Spleen (tissue), 11 donors: ENCODE data around the gene INSR. TPM values are rescaled to one million over a fixed set of nuclear protein-coding genes. Genes with fewer than 3 reads are reported as not detected.

Experiments used
- DNase-seq: peaks from one replicate; pipeline ENCODE4 v3.0.0-alpha.2; 2020
- H3K27ac ChIP-seq, 8 donors: fragments of 200-600 bp; sonication (generic) in 7 of 8; 1 replicate in 4 of 8; 2 replicates in 4 of 8; pipeline versions ENCODE4 v1.5.0 to v1.8.0; 2016 to 2021; ENCODE audit warnings: inconsistent platforms in 4 of 8, mild to moderate bottlenecking in 4 of 8, moderate library complexity in 1 of 8
- H3K27me3 ChIP-seq, 7 donors: fragments of 200-600 bp; sonication (generic) in 6 of 7; replicated peaks in 1 of 7; 1 replicate in 4 of 7; 2 replicates in 3 of 7; pipeline versions ENCODE4 v1.5.0 to v1.8.0; 2016 to 2021; ENCODE audit warnings: inconsistent platforms in 3 of 7, mild to moderate bottlenecking in 1 of 7
- H3K36me3 ChIP-seq, 6 donors: fragments of 200-600 bp; sonication (generic) in 5 of 6; 1 replicate in 4 of 6; 2 replicates in 2 of 6; pipeline versions ENCODE4 v1.5.0 to v1.8.0; 2016 to 2021; ENCODE audit warnings: inconsistent platforms in 2 of 6
- H3K4me1 ChIP-seq, 6 donors: fragments of 200-600 bp; sonication (generic) in 5 of 6; 1 replicate in 3 of 6; 2 replicates in 3 of 6; pipeline versions ENCODE4 v1.5.0 to v1.8.0; 2016 to 2021; ENCODE audit warnings: inconsistent platforms in 3 of 6
- H3K4me3 ChIP-seq, 8 donors: fragments of 200-600 bp; sonication (generic) in 7 of 8; 1 replicate in 4 of 8; 2 replicates in 4 of 8; pipeline versions ENCODE4 v1.5.0 to v1.8.0; 2016 to 2021; ENCODE audit warnings: inconsistent platforms in 4 of 8, mild to moderate bottlenecking in 4 of 8, moderate library complexity in 2 of 8
- H3K9me3 ChIP-seq, 8 donors: fragments of 200-600 bp; sonication (generic) in 7 of 8; 1 replicate in 4 of 8; 2 replicates in 4 of 8; pipeline versions ENCODE4 v1.5.0 to v1.8.0; 2016 to 2021; ENCODE audit warnings: inconsistent platforms in 4 of 8
- POLR2A ChIP-seq, 3 donors: fragments of 450-650 bp; IDR thresholded peaks; one replicate each; pipeline ENCODE4 v1.5.1; 2017; ENCODE audit warnings: antibody characterized with exemption in 3 of 3, mild to moderate bottlenecking in 1 of 3
- POLR2AphosphoS5 ChIP-seq, 3 donors: sonication (generic); formaldehyde crosslinking; IDR thresholded peaks; one replicate each; pipeline ENCODE4 v1.5.1; 2017; ENCODE audit warnings: antibody characterized with exemption in 3 of 3
- WGBS, 5 donors: extraction: QIAGEN DNeasy Blood & Tissue Kit in 3 of 5; methylation state at CpG; one replicate each; pipeline versions ENCODE4 v1.1.5 to v1.1.7; 2013 to 2018; 5-methylcytosine and 5-hydroxymethylcytosine counted together
- intact Hi-C: fragments of 100-400 bp; cut with DNase I; formaldehyde crosslinking; loops from one replicate; pipeline ENCODE4 v1.15.0; 2023; ENCODE audit warnings: low total_unique reads
- polyA plus RNA-seq, 3 donors: library from polyadenylated mRNA; stranded (reverse); fragments of 200-250 nt; gene quantifications; one replicate each; pipeline ENCODE4 v1.2.1, GENCODE V29; 2013
- total RNA-seq, 7 donors: library from RNA; depleted of rRNA in 3 of 7; stranded (reverse); fragments of >200 nt in 3 of 7; fragmentation: NEBNext Ultra II Directional in 4 of 7; extraction: Animal tissue kit (Norgen Biotek cat#: 25700) in 4 of 7; gene quantifications; one replicate each; pipeline versions ENCODE4 v1.1.0 to v1.2.1, GENCODE V29; 2016 to 2021
- TF ChIP-seq, protein P1 (sequence below), 11 experiments: fragments of 200-600 bp in 7 of 11; fragments of 450-650 bp in 4 of 11; sonication (generic) in 4 of 11; IDR thresholded peaks in 8 of 11; conservative IDR thresholded peaks in 3 of 11; 1 replicate in 7 of 11; 2 replicates in 4 of 11; pipeline versions ENCODE4 v1.4.0 to v1.8.0; 2016 to 2021; ENCODE audit warnings: antibody characterized with exemption in 11 of 11, inconsistent platforms in 4 of 11, mild to moderate bottlenecking in 1 of 11
- donor health status: healthy with polysubstance abuse.
- donor health status: DM: no; HTN: no; CAD: no; lungs with moderate emphysema.
- donor health status: DM: no; HTN: no; CAD: no.
- donor health status: Bipolar disorder and iron deficiency.
- donor health status: healthy.
- donor health status: DM: no; HTN: no; CAD: no.
- donor health status: DM: yes; HTN: yes; CAD: no.

The INSR gene
- total and polyA plus RNA-seq, 10 donors = 7.6 to 467 (median 228) TPM

GRCh38 chr19:7125221-7125620 is 169.0 kb downstream of the INSR start:
- Histone ChIP-seq H3K27ac (no peak overlapping the region), H3K36me3 (peaks cover 10 to 96% (median 83%) of the 10 kb centered on the region in 6 donors), H3K4me3 (no peak overlapping the region), H3K4me1 (no peaks in the 10 kb centered on the region), H3K9me3 (peaks cover 3 to 22% (median 17%) of the 10 kb centered on the region in 8 donors), H3K27me3 (no peaks in the 10 kb centered on the region)
- WGBS, 5 donors = 93 to 97% (median 95%) methylated on average over 16 of the region's 16 CpGs
- intact Hi-C loops = no loop called here
- TF ChIP-seq POLR2AphosphoS5 (IDR thresholded peaks at IDR 0.05) = peak in 2 of 3 donors; percentile 44 to 54
- no peak for TF ChIP-seq POLR2A (IDR thresholded peaks at IDR 0.05)
- no peak for DNase-seq

GRCh38 chr19:7124782-7125181 is 169.4 kb downstream of the INSR start:
- H3K27ac ChIP-seq = no peak overlapping the region
- no peak for DNase-seq
- H3K9me3 ChIP-seq = peaks cover 3 to 22% (median 16%) of the 10 kb centered on the region in 8 donors
- intact Hi-C loops = no loop called here
- no peak overlapping the region for H3K4me3 ChIP-seq
- no peaks in the 10 kb centered on the region for H3K27me3 ChIP-seq
- peaks cover 9 to 96% (median 84%) of the 10 kb centered on the region in 6 donors for H3K36me3 ChIP-seq
- H3K4me1 ChIP-seq = no peaks in the 10 kb centered on the region
- TF ChIP-seq POLR2AphosphoS5 (IDR thresholded peaks at IDR 0.05) = no peak
- TF ChIP-seq POLR2A (IDR thresholded peaks at IDR 0.05) = no peak
- TF ChIP-seq, protein P1, sequence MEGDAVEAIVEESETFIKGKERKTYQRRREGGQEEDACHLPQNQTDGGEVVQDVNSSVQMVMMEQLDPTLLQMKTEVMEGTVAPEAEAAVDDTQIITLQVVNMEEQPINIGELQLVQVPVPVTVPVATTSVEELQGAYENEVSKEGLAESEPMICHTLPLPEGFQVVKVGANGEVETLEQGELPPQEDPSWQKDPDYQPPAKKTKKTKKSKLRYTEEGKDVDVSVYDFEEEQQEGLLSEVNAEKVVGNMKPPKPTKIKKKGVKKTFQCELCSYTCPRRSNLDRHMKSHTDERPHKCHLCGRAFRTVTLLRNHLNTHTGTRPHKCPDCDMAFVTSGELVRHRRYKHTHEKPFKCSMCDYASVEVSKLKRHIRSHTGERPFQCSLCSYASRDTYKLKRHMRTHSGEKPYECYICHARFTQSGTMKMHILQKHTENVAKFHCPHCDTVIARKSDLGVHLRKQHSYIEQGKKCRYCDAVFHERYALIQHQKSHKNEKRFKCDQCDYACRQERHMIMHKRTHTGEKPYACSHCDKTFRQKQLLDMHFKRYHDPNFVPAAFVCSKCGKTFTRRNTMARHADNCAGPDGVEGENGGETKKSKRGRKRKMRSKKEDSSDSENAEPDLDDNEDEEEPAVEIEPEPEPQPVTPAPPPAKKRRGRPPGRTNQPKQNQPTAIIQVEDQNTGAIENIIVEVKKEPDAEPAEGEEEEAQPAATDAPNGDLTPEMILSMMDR (IDR thresholded peaks at IDR 0.05 in 8 of 11, conservative IDR thresholded peaks at IDR 0.05 in 3 of 11) = no peak
- 56 to 71% (median 60%) methylated on average over 3 of the region's 3 CpGs for WGBS, 5 donors

DNA sequence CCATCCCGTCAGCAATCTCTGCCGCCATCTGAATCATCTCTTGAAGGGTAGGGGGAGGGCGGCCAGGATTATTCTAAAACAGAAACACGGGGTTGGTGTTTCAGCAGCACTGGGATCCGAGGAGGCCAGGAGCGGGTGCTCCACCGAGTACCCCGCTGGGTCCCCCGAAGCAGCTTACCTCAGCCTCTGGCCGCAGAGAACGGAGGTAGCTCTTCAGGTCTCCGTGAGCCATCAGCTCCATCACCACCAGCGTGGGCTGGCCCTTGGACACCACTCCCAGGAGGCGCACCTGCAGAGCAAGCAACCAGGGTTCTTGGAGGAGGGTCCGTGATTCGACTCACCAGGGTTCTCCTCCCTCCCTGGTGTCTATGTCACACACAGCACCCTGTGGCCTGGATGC is 171.5 kb downstream of the INSR start:
- H3K4me1 ChIP-seq = no peaks in the 10 kb centered on the region
- H3K36me3 ChIP-seq = peaks cover 7 to 96% (median 76%) of the 10 kb centered on the region in 6 donors
- H3K27ac ChIP-seq = no peak overlapping the region
- H3K27me3 ChIP-seq = no peaks in the 10 kb centered on the region
- H3K9me3 ChIP-seq = peaks cover 3 to 22% (median 16%) of the 10 kb centered on the region in 8 donors
- no peak for DNase-seq
- peak; percentile 19 to 49 (median 42) for TF ChIP-seq POLR2AphosphoS5 (IDR thresholded peaks at IDR 0.05)
- TF ChIP-seq, protein P1 (IDR thresholded peaks at IDR 0.05 in 8 of 11, conservative IDR thresholded peaks at IDR 0.05 in 3 of 11) = no peak
- TF ChIP-seq POLR2A (IDR thresholded peaks at IDR 0.05) = no peak
- 91 to 98% (median 96%) methylated on average over 12 to 16 of the region's 16 CpGs for WGBS, 5 donors
- intact Hi-C loops = no loop called here
- H3K4me3 ChIP-seq = no peak overlapping the region

GRCh38 chr19:7120499-7120898 is 173.7 kb downstream of the INSR start:
- intact Hi-C loops = no loop called here

More at GRCh38 chr19:7120499-7120898, 173.7 kb downstream of the INSR start:
- no peak overlapping the region for H3K27ac ChIP-seq
- WGBS, 5 donors = 89 to 97% (median 94%) methylated on average over 9 to 10 of the region's 10 CpGs
- DNase-seq = no peak
- peaks cover 0 to 96% (median 69%) of the 10 kb centered on the region in 6 donors for H3K36me3 ChIP-seq
- H3K9me3 ChIP-seq = peaks cover 0 to 8% (median 2%) of the 10 kb centered on the region in 8 donors
- no peaks in the 10 kb centered on the region for H3K4me1 ChIP-seq
- no peaks in the 10 kb centered on the region for H3K27me3 ChIP-seq
- H3K4me3 ChIP-seq = no peak overlapping the region
- TF ChIP-seq, protein P1 (IDR thresholded peaks at IDR 0.05 in 8 of 11, conservative IDR thresholded peaks at IDR 0.05 in 3 of 11) = no peak
- peak in 1 of 3 donors; percentile 13 for TF ChIP-seq POLR2AphosphoS5 (IDR thresholded peaks at IDR 0.05)
